Smooth muscle cell (in vitro differentiated cells): ENCODE data around the gene UBE4B. TPM values are rescaled to one million over a fixed set of nuclear protein-coding genes. Genes with fewer than 3 reads are reported as not detected.

ENCODE experiments used
- DNase-seq: peaks from one replicate; lab custom pipeline; 2025; ENCODE audit not compliant: unreplicated experiment; lab: John Stamatoyannopoulos, UW
- H2AFZ ChIP-seq: fragments of 200-600 bp; sonication (generic); 2 replicates; pipeline ENCODE4 v1.6.0; 2016; ENCODE audit warnings: antibody characterized with exemption, low read depth, mild to moderate bottlenecking
- H3F3A ChIP-seq: fragments of 200-600 bp; sonication (generic); 2 replicates; pipeline ENCODE4 v1.6.0; 2017; ENCODE audit warnings: antibody characterized with exemption, low read depth
- H3K27ac ChIP-seq: fragments of 200-600 bp; sonication (generic); 2 replicates; pipeline ENCODE4 v1.5.1; 2016; ENCODE audit warnings: low read depth, mild to moderate bottlenecking
- H3K27me3 ChIP-seq: fragments of 200-600 bp; sonication (generic); 2 replicates; pipeline ENCODE4 v1.6.1; 2016; ENCODE audit warnings: low read depth, mild to moderate bottlenecking
- H3K36me3 ChIP-seq: fragments of 200-600 bp; sonication (generic); 2 replicates; pipeline ENCODE4 v1.5.1; 2016; ENCODE audit warnings: low read depth
- H3K4me1 ChIP-seq: fragments of 200-600 bp; sonication (generic); 2 replicates; pipeline ENCODE4 v1.5.1; 2016; ENCODE audit warnings: low read depth
- H3K4me2 ChIP-seq: fragments of 200-600 bp; sonication (generic); 2 replicates; pipeline ENCODE4 v1.6.0; 2016; ENCODE audit warnings: mild to moderate bottlenecking
- H3K4me3 ChIP-seq: fragments of 200-600 bp; sonication (generic); 2 replicates; pipeline ENCODE4 v1.5.1; 2016; ENCODE audit warnings: mild to moderate bottlenecking
- H3K79me2 ChIP-seq: fragments of 200-600 bp; sonication (generic); 2 replicates; pipeline ENCODE4 v1.6.0; 2016; ENCODE audit warnings: low read depth, mild to moderate bottlenecking
- H3K9ac ChIP-seq: fragments of 200-600 bp; sonication (generic); 2 replicates; pipeline ENCODE4 v1.6.0; 2016; ENCODE audit warnings: low read depth
- H3K9me3 ChIP-seq: fragments of 200-600 bp; sonication (generic); replicated peaks from 2 replicates; pipeline ENCODE4 v1.5.1; 2016; ENCODE audit warnings: low read depth
- H4K20me1 ChIP-seq: fragments of 200-600 bp; sonication (generic); 2 replicates; pipeline ENCODE4 v1.6.0; 2016; ENCODE audit warnings: low read depth
- CTCF ChIP-seq: fragments of 200-600 bp; sonication (generic); IDR thresholded peaks from 2 replicates; pipeline ENCODE4 v1.5.1; 2017; ENCODE audit warnings: borderline replicate concordance, mild to moderate bottlenecking, antibody characterized with exemption; ENCODE audit not compliant: insufficient read depth, poor library complexity, severe bottlenecking
- WGBS: methylation state at CpG from one replicate; pipeline ENCODE4 v1.1.7; 2016; ENCODE audit warnings: low lambda C conversion rate; 5-methylcytosine and 5-hydroxymethylcytosine counted together
- polyA plus RNA-seq: library from polyadenylated mRNA; unstranded; fragments of >200 nt; fragmentation: Nextera tagmentation; extraction: Ambion mirVana; gene quantifications from 2 replicates; pipeline ENCODE4 v1.2.1, GENCODE V29; 2016
- total RNA-seq: library from RNA; depleted of rRNA; stranded (reverse); fragments of >200 nt; gene quantifications from 2 replicates; pipeline ENCODE4 v1.2.3, GENCODE V29; 2014

UBE4B gene
- total and polyA plus RNA-seq, 2 experiments from 2014 or later = 20.9 to 54.7 TPM

- Histone ChIP-seq H3K27me3 (no peaks in the 10 kb centered on the region), H3F3A (no peaks in the 10 kb centered on the region), H3K27ac (no peak overlapping the region), H3K9ac (no peak overlapping the region), H3K36me3 (peaks cover 12% of the 10 kb centered on the region), H3K4me1 (no peaks in the 10 kb centered on the region), H3K79me2 (no peaks in the 10 kb centered on the region), H3K9me3 (no peaks in the 10 kb centered on the region), H2AFZ (no peak overlapping the region), H3K4me3 (no peak overlapping the region), H4K20me1 (no peaks in the 10 kb centered on the region), H3K4me2 (no peak overlapping the region)
- DNase-seq = no peak
- WGBS = 91% methylated on average over 10 of the region's 10 CpGs
- no peak for TF ChIP-seq CTCF
Measured at GRCh38 chr1:10132852-10133251, 100.1 kb downstream of the UBE4B start.

GRCh38 chr1:10140981-10141380 lies 108.2 kb downstream of the UBE4B start:
- H3K4me1 ChIP-seq = no peaks in the 10 kb centered on the region
- no peaks in the 10 kb centered on the region for H3K79me2 ChIP-seq
- no peak overlapping the region for H3K4me2 ChIP-seq
- H4K20me1 ChIP-seq = no peaks in the 10 kb centered on the region
- 93% methylated on average over 3 of the region's 3 CpGs for WGBS
- H3K9me3 ChIP-seq = no peaks in the 10 kb centered on the region
- H2AFZ ChIP-seq = no peak overlapping the region
- DNase-seq = no peak
- H3K4me3 ChIP-seq = no peak overlapping the region
- peaks cover 4% of the 10 kb centered on the region for H3K36me3 ChIP-seq
- no peak overlapping the region for H3K9ac ChIP-seq
- H3K27ac ChIP-seq = no peak overlapping the region
- no peak for TF ChIP-seq CTCF
- no peaks in the 10 kb centered on the region for H3K27me3 ChIP-seq
- H3F3A ChIP-seq = no peaks in the 10 kb centered on the region

- Histone ChIP-seq H3K9me3 (no peaks in the 10 kb centered on the region), H3K4me1 (no peaks in the 10 kb centered on the region), H2AFZ (no peak overlapping the region), H3K36me3 (peaks cover 4% of the 10 kb centered on the region), H3K27ac (no peak overlapping the region), H4K20me1 (no peaks in the 10 kb centered on the region), H3F3A (no peaks in the 10 kb centered on the region), H3K4me3 (no peak overlapping the region), H3K9ac (no peak overlapping the region), H3K27me3 (no peaks in the 10 kb centered on the region), H3K4me2 (no peak overlapping the region), H3K79me2 (no peaks in the 10 kb centered on the region)
- WGBS = 95% methylated on average over 7 of the region's 7 CpGs
- no peak for DNase-seq
- no peak for TF ChIP-seq CTCF
Measured at GRCh38 chr1:10143961-10144485, 111.3 kb downstream of the UBE4B start.

- Histone ChIP-seq H3K9me3 (no peaks in the 10 kb centered on the region), H3K36me3 (peaks cover 6% of the 10 kb centered on the region), H3K4me1 (no peaks in the 10 kb centered on the region), H2AFZ (no peak overlapping the region), H3K4me2 (no peak overlapping the region), H3K27ac (no peak overlapping the region), H3K4me3 (no peak overlapping the region), H3K9ac (no peak overlapping the region), H3F3A (no peaks in the 10 kb centered on the region), H4K20me1 (no peaks in the 10 kb centered on the region), H3K79me2 (no peaks in the 10 kb centered on the region), H3K27me3 (no peaks in the 10 kb centered on the region)
- WGBS = 91% methylated on average over 8 of the region's 8 CpGs
- no peak for TF ChIP-seq CTCF
- no peak for DNase-seq
Measured at GRCh38 chr1:10146391-10146790, 113.6 kb downstream of the UBE4B start.
